NB4 (cell line): ENCODE data around the gene EPB41L4A.
"Not testable (repeated sequence)": the region's sequence is repeated elsewhere in the genome, so short reads cannot be mapped to it uniquely, and the experiment has no call there.

Source experiments
- DNase-seq: peaks from one replicate; pipeline ENCODE4 v3.0.0; 2010; ENCODE audit warnings: low read depth
- H3K4me3 ChIP-seq: one replicate; pipeline ENCODE4 v1.5.1; 2011; ENCODE audit warnings: mild to moderate bottlenecking, low read depth, low read length, moderate library complexity
- MYC ChIP-seq: IDR thresholded peaks from 2 replicates; pipeline ENCODE4 v1.6.1; 2011; ENCODE audit warnings: low read depth, low read length
- POLR2A ChIP-seq: IDR thresholded peaks from 2 replicates; pipeline ENCODE4 v1.6.1; 2011; ENCODE audit warnings: mild to moderate bottlenecking; ENCODE audit not compliant: insufficient read length; ENCODE audit errors: extremely low read depth
- TF ChIP-seq, protein P1 (sequence below): IDR thresholded peaks from one replicate; pipeline ENCODE4 v1.5.1; 2012; ENCODE audit warnings: low read depth, low read length
- TF ChIP-seq, protein P2 (sequence below): IDR thresholded peaks from 2 replicates; pipeline ENCODE4 v1.6.1; 2011; ENCODE audit warnings: low read depth, low read length

Gene EPB41L4A

DNA sequence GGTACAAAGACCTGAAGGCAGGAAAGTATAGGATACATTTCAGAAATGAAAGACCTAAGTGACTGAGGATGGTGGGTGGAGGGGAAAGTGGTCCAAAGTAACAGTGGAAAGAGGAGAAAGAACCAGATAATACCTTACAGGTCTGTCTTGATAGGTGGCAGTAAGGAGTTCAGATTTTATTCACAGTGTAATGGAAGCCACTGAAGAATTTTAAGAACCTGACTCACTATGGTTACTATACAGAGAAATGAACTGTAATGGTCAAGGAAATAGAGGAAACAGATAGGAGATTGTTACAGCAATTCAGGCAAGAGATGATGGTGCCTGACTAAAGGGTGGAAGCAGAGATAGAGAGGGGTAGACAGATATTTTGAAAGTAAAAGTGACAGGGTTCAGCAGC is 46.5 kb downstream of the EPB41L4A start:
- TF ChIP-seq POLR2A: no peak
- TF ChIP-seq, protein P1, sequence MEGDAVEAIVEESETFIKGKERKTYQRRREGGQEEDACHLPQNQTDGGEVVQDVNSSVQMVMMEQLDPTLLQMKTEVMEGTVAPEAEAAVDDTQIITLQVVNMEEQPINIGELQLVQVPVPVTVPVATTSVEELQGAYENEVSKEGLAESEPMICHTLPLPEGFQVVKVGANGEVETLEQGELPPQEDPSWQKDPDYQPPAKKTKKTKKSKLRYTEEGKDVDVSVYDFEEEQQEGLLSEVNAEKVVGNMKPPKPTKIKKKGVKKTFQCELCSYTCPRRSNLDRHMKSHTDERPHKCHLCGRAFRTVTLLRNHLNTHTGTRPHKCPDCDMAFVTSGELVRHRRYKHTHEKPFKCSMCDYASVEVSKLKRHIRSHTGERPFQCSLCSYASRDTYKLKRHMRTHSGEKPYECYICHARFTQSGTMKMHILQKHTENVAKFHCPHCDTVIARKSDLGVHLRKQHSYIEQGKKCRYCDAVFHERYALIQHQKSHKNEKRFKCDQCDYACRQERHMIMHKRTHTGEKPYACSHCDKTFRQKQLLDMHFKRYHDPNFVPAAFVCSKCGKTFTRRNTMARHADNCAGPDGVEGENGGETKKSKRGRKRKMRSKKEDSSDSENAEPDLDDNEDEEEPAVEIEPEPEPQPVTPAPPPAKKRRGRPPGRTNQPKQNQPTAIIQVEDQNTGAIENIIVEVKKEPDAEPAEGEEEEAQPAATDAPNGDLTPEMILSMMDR: no peak
- DNase-seq: no peak
- H3K4me3 ChIP-seq: no peak overlapping the region

DNA sequence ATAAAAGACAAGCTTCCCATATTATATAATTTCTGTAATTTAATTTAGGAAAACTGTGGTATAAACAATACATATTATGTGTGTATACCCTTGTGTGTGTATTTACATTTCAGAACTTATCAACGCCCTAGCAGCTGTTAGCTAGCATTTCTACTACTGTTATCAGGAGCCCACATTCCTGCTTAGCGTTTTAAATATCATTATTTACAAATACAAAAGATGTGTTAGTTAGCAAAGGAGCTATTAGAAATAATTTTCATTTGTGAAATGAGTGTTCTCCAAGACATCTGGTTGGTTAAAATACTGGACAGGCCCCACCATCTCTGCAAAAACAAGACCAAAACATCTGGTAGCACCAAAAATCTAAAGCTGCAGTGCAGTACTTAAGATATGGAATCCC is 48.0 kb downstream of the EPB41L4A start:
- TF ChIP-seq, protein P1: no peak
- TF ChIP-seq POLR2A (no peak), MYC (no peak)
- TF ChIP-seq, protein P2, sequence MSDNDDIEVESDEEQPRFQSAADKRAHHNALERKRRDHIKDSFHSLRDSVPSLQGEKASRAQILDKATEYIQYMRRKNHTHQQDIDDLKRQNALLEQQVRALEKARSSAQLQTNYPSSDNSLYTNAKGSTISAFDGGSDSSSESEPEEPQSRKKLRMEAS: no peak
- no peak for DNase-seq
- H3K4me3 ChIP-seq: no peak overlapping the region

DNA sequence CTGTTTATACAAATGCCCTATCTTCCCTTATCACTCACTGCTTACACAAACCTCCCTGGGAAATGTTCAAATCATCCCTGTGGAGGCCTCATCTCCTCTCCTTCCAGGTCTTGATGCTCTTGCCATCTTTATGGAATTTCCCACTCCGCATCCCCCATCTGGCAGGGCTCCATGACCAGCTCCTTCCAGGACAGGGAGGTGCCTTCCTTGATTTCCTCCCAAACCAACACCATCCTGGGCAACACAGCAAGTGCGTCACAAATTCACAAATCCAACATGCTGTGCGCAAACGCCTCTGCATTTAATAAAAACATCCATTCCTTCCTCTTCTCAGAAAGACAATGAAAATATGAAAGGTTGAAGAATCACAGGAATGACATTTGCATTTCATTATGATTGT is 51.7 kb downstream of the EPB41L4A start:
- DNase-seq: no peak
- TF ChIP-seq, protein P2: no peak
- TF ChIP-seq, protein P1: no peak
- no peak for TF ChIP-seq POLR2A
- TF ChIP-seq MYC: no peak
- no peak overlapping the region for H3K4me3 ChIP-seq

DNA sequence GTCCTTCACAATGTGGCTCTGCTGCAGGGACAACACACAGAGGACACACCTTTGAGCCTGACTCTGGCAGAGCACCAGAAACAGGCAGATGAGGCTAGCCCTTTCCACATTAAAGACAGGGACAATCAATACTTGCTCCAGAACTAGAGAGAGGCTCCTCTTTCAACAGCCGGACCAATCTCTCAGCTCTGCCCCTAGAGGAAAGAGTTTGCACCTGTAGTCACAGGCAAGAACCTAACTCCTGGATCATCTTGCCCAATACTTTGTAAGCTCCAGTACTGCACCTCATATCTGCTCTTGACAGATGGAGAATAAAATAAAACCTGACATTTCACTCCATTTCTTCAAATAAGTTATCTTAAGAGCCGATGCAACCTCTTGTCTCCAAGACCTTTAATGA is 52.1 kb downstream of the EPB41L4A start:
- DNase-seq: no peak
- H3K4me3 ChIP-seq: no peak overlapping the region
- TF ChIP-seq POLR2A (no peak), MYC (no peak)
- TF ChIP-seq, protein P1: no peak
- TF ChIP-seq, protein P2: no peak

DNA sequence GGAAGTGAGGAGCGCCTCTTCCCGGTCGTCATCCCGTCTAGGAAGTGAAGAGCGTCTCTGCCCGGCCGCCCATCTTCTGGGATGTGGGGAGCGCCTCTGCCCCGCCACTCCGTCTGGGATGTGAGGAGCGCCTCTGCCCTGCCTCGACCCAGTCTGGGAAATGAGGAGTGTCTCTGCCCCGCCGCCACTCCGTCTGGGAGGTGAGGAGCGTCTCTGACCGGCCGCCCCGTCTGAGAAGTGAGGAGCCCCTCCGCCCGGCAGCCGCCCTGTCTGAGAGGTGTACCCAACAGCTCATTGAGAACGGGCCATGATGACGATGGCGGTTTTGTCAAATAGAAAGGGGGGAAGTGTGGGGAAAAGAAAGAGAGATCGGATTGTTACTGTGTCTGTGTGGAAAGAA is 58.3 kb downstream of the EPB41L4A start:
- not testable (repeated sequence) for DNase-seq, H3K4me3 ChIP-seq

DNA sequence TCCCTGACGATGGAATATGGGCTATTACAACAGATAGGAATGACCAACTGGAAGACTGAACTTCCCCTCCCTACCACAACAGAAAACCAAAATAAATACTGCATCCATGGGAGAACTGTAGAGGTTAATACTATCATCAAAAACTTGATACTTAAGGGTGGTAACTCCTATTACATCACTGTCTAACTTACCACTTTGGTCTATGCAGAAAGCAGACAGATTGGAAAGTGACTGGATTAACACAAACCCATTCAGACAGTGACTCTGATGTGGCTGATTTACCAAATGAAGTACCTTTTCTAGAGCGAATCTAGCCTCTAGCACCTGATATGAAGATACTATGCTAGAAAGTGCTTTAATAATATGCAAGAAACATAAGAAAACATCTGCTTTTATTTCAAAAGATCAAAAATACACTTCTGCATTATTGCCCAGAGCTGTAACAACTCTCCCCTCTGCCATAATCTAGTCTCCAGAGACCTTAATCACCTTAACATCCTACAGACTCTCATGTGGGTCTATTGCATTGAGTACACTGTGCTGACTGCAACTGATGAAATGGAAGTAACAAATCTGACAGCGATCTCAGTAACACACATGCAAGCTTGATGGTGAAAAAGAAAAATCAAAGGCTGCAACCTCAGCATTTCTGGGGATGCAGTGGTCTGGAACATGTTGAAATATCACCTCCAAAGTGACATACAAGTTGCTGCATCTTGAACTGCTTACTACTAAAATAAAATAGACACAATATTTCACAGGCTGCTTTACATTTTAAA is 62.7 kb downstream of the EPB41L4A start:
- DNase-seq: no peak
- no peak overlapping the region for H3K4me3 ChIP-seq
- TF ChIP-seq POLR2A (no peak), MYC (no peak)
- TF ChIP-seq, protein P1: no peak
- TF ChIP-seq, protein P2: no peak
